Measurements from ENCODE around the gene VAC14.
A peak's percentile ranks its signal among the peaks of the same experiment; 100 is the strongest.

Gene VAC14

GRCh38 chr16:70692873-70693671 is 107.9 kb downstream of the VAC14 start:
- H3K36me3 ChIP-seq (ENCODE audit: control insufficient read depth, insufficient read depth, low read length), result no peaks in the 10 kb centered on the region
- H3K4me3 ChIP-seq (ENCODE audit: low read length), result no peak overlapping the region
- H3K27me3 ChIP-seq (ENCODE audit: control insufficient read depth, insufficient read depth, low read length), result no peaks in the 10 kb centered on the region
- no peak overlapping the region for H3K9ac ChIP-seq (ENCODE audit: low read length)
- peaks cover 91% of the 10 kb centered on the region for H3K4me1 ChIP-seq (ENCODE audit: control insufficient read depth, insufficient read depth, low read length)
- peak overlapping the region; percentile 98 for H3K27ac ChIP-seq (ENCODE audit: low read depth, low read length)

- Histone ChIP-seq H3K9ac (ENCODE audit: low read length) (no peak overlapping the region), H3K4me3 (ENCODE audit: low read length) (no peak overlapping the region), H3K4me1 (ENCODE audit: control insufficient read depth, insufficient read depth, low read length) (peaks cover 91% of the 10 kb centered on the region)
These were observed 108.7 kb downstream of the VAC14 start for GRCh38 chr16:70692130-70692872.

GRCh38 chr16:70691223-70692129 is 109.5 kb downstream of the VAC14 start:
- no peaks in the 10 kb centered on the region for H3K36me3 ChIP-seq (ENCODE audit: control insufficient read depth, insufficient read depth, low read length)
- H3K9ac ChIP-seq (ENCODE audit: low read length), result peak overlapping the region; percentile 63
- H3K27ac ChIP-seq (ENCODE audit: low read depth, low read length), result peak overlapping the region; percentile 98
- H3K4me3 ChIP-seq (ENCODE audit: low read length), result no peak overlapping the region
- no peaks in the 10 kb centered on the region for H3K27me3 ChIP-seq (ENCODE audit: control insufficient read depth, insufficient read depth, low read length)
- H3K4me1 ChIP-seq (ENCODE audit: control insufficient read depth, insufficient read depth, low read length), result peaks cover 96% of the 10 kb centered on the region

More at GRCh38 chr16:70692130-70692872, 108.7 kb downstream of the VAC14 start:
- Histone ChIP-seq H3K27me3 (ENCODE audit: control insufficient read depth, insufficient read depth, low read length) (no peaks in the 10 kb centered on the region), H3K27ac (ENCODE audit: low read depth, low read length) (peak overlapping the region; percentile 98), H3K36me3 (ENCODE audit: control insufficient read depth, insufficient read depth, low read length) (no peaks in the 10 kb centered on the region)

- Histone ChIP-seq H3K9ac (ENCODE audit: low read length) (no peak overlapping the region), H3K4me1 (ENCODE audit: control insufficient read depth, insufficient read depth, low read length) (peaks cover 90% of the 10 kb centered on the region), H3K4me3 (ENCODE audit: low read length) (no peak overlapping the region), H3K36me3 (ENCODE audit: control insufficient read depth, insufficient read depth, low read length) (no peaks in the 10 kb centered on the region), H3K27me3 (ENCODE audit: control insufficient read depth, insufficient read depth, low read length) (no peaks in the 10 kb centered on the region), H3K27ac (ENCODE audit: low read depth, low read length) (peak overlapping the region; percentile 98)
These were observed 110.7 kb downstream of the VAC14 start for GRCh38 chr16:70689970-70690891.

- Histone ChIP-seq H3K36me3 (ENCODE audit: control insufficient read depth, insufficient read depth, low read length) (no peaks in the 10 kb centered on the region), H3K4me3 (ENCODE audit: low read length) (no peak overlapping the region), H3K4me1 (ENCODE audit: control insufficient read depth, insufficient read depth, low read length) (peaks cover 81% of the 10 kb centered on the region), H3K27me3 (ENCODE audit: control insufficient read depth, insufficient read depth, low read length) (no peaks in the 10 kb centered on the region), H3K27ac (ENCODE audit: low read depth, low read length) (peak overlapping the region; percentile 98), H3K9ac (ENCODE audit: low read length) (no peak overlapping the region)
These were observed 111.7 kb downstream of the VAC14 start for GRCh38 chr16:70689035-70689969.

- Histone ChIP-seq H3K9ac (ENCODE audit: low read length) (no peak overlapping the region), H3K4me1 (ENCODE audit: control insufficient read depth, insufficient read depth, low read length) (peaks cover 79% of the 10 kb centered on the region), H3K4me3 (ENCODE audit: low read length) (peak overlapping the region; percentile 16), H3K27me3 (ENCODE audit: control insufficient read depth, insufficient read depth, low read length) (no peaks in the 10 kb centered on the region), H3K27ac (ENCODE audit: low read depth, low read length) (peak overlapping the region; percentile 98), H3K36me3 (ENCODE audit: control insufficient read depth, insufficient read depth, low read length) (no peaks in the 10 kb centered on the region)
These were observed 112.7 kb downstream of the VAC14 start for GRCh38 chr16:70688246-70688742.

GRCh38 chr16:70687671-70688245 is 113.2 kb downstream of the VAC14 start:
- no peak overlapping the region for H3K9ac ChIP-seq (ENCODE audit: low read length)

GRCh38 chr16:70687102-70687511 is 113.9 kb downstream of the VAC14 start:
- peak overlapping the region; percentile 98 for H3K27ac ChIP-seq (ENCODE audit: low read depth, low read length)
- peak overlapping the region; percentile 33 for H3K4me3 ChIP-seq (ENCODE audit: low read length)
- H3K9ac ChIP-seq (ENCODE audit: low read length), result no peak overlapping the region
- H3K36me3 ChIP-seq (ENCODE audit: control insufficient read depth, insufficient read depth, low read length), result no peaks in the 10 kb centered on the region
- H3K27me3 ChIP-seq (ENCODE audit: control insufficient read depth, insufficient read depth, low read length), result no peaks in the 10 kb centered on the region
- peaks cover 77% of the 10 kb centered on the region for H3K4me1 ChIP-seq (ENCODE audit: control insufficient read depth, insufficient read depth, low read length)

More at GRCh38 chr16:70687671-70688245, 113.2 kb downstream of the VAC14 start:
- Histone ChIP-seq H3K27me3 (ENCODE audit: control insufficient read depth, insufficient read depth, low read length) (no peaks in the 10 kb centered on the region), H3K4me3 (ENCODE audit: low read length) (peak overlapping the region; percentile 16), H3K4me1 (ENCODE audit: control insufficient read depth, insufficient read depth, low read length) (peaks cover 79% of the 10 kb centered on the region), H3K36me3 (ENCODE audit: control insufficient read depth, insufficient read depth, low read length) (no peaks in the 10 kb centered on the region), H3K27ac (ENCODE audit: low read depth, low read length) (peak overlapping the region; percentile 98)

- H3K36me3 ChIP-seq (ENCODE audit: control insufficient read depth, insufficient read depth, low read length), result no peaks in the 10 kb centered on the region
- peak overlapping the region; percentile 63 for H3K9ac ChIP-seq (ENCODE audit: low read length)
- H3K27me3 ChIP-seq (ENCODE audit: control insufficient read depth, insufficient read depth, low read length), result no peaks in the 10 kb centered on the region
- peak overlapping the region; percentile 98 for H3K27ac ChIP-seq (ENCODE audit: low read depth, low read length)
- H3K4me1 ChIP-seq (ENCODE audit: control insufficient read depth, insufficient read depth, low read length), result peaks cover 77% of the 10 kb centered on the region
- peak overlapping the region; percentile 58 for H3K4me3 ChIP-seq (ENCODE audit: low read length)
These were observed 114.4 kb downstream of the VAC14 start for GRCh38 chr16:70686376-70687101.

GRCh38 chr16:70685938-70686375 is 115.0 kb downstream of the VAC14 start, which contains the start of gene MTSS2:
MTSS2 (minus strand) TSS chr16:70686053; CDS start chr16:70685791, 262 bp downstream.
- Histone ChIP-seq H3K27ac (ENCODE audit: low read depth, low read length) (peak within 1 kb of the TSS; percentile 98), H3K9ac (ENCODE audit: low read length) (peak within 1 kb of the TSS; percentile 63), H3K36me3 (ENCODE audit: control insufficient read depth, insufficient read depth, low read length) (no peaks in the 10 kb centered on the region), H3K4me3 (ENCODE audit: low read length) (peak within 1 kb of the TSS; percentile 75), H3K4me1 (ENCODE audit: control insufficient read depth, insufficient read depth, low read length) (peaks cover 77% of the 10 kb centered on the region), H3K27me3 (ENCODE audit: control insufficient read depth, insufficient read depth, low read length) (no peaks in the 10 kb centered on the region)

Measured in rectal smooth muscle tissue (tissue), 1 donor.